Body of pancreas (tissue), 4 donors: Measurements from ENCODE around the gene BCKDK. TPM values are rescaled to one million over a fixed set of nuclear protein-coding genes. Genes with fewer than 3 reads are reported as not detected.

Experiments used
- ATAC-seq: fragments of 150-250 bp; one replicate; pipeline ENCODE4 v1.9.1; 2016
- DNase-seq, 4 donors: peaks; one replicate each; pipeline ENCODE4 v3.0.0-alpha.2; 2019
- H3K27ac ChIP-seq, 4 donors: fragments of 200-600 bp; sonication (generic); 1 replicate in 3 of 4; 2 replicates in 1 of 4; pipeline versions ENCODE4 v1.5.1 to v1.6.1; 2016 to 2019; ENCODE audit warnings: mild to moderate bottlenecking in 1 of 4, mixed read lengths in 1 of 4, moderate library complexity in 1 of 4
- H3K27me3 ChIP-seq, 2 donors: fragments of 200-600 bp; sonication (generic); one replicate each; pipeline ENCODE4 v1.6.0; 2016; ENCODE audit warnings: mild to moderate bottlenecking in 1 of 2
- H3K36me3 ChIP-seq, 2 donors: fragments of 200-600 bp; sonication (generic); replicated peaks in 1 of 2; 2 replicates each; pipeline ENCODE4 v1.5.1; 2016; ENCODE audit warnings: low read depth in 2 of 2; ENCODE audit not compliant: insufficient read depth in 1 of 2
- H3K4me1 ChIP-seq: fragments of 200-600 bp; sonication (generic); one replicate; pipeline ENCODE4 v1.6.0; 2016
- H3K4me3 ChIP-seq, 2 donors: fragments of 200-600 bp; sonication (generic); 1 replicate in 1 of 2; 2 replicates in 1 of 2; pipeline ENCODE4 v1.5.1; 2016 to 2019
- H3K9me3 ChIP-seq, 3 donors: fragments of 200-600 bp; sonication (generic); 1 replicate in 2 of 3; 2 replicates in 1 of 3; pipeline ENCODE4 v1.5.1; 2016
- CTCF ChIP-seq, 7 experiments: fragments of 450-650 bp in 4 of 7; fragments of 200-600 bp in 3 of 7; sonication (generic) in 3 of 7; IDR thresholded peaks; one replicate each; pipeline ENCODE4 v1.5.1; 2016 to 2019; ENCODE audit warnings: antibody characterized with exemption in 7 of 7
- POLR2A ChIP-seq, 3 donors: fragments of 450-650 bp; IDR thresholded peaks; one replicate each; pipeline ENCODE4 v1.6.1; 2016; ENCODE audit warnings: antibody characterized with exemption in 3 of 3, mild to moderate bottlenecking in 2 of 3
- WGBS, 2 donors: methylation state at CpG; one replicate each; pipeline ENCODE4 v1.1.5; 2017; 5-methylcytosine and 5-hydroxymethylcytosine counted together
- intact Hi-C: fragments of 100-400 bp; cut with DNase I; formaldehyde crosslinking; loops from one replicate; pipeline ENCODE4 v1.15.1; 2023
- total RNA-seq, 2 donors: library from RNA; depleted of rRNA; stranded (reverse); fragments of >200 nt; gene quantifications; one replicate each; pipeline ENCODE4 v1.1.0, GENCODE V29; 2016

The BCKDK gene
- total RNA-seq, 2 donors from 2014 or later = 33.9 to 61.7 TPM

- no peaks in the 10 kb centered on the region for H3K9me3 ChIP-seq
- intact Hi-C loops = loop anchor here (5.0 to 10.0 kb wide), 3 partner anchors 43 to 161 kb away; partner anchors contain the start of genes HSD3B7, ZNF646 and ZNF668
- WGBS, 2 donors = 77 to 83% methylated on average over 8 to 12 of the region's 12 CpGs
- no peak for TF ChIP-seq CTCF (IDR thresholded peaks at IDR 0.05)
- no peaks in the 10 kb centered on the region for H3K27me3 ChIP-seq
- no peaks in the 10 kb centered on the region for H3K36me3 ChIP-seq
- no peak overlapping the region for H3K4me3 ChIP-seq
- H3K4me1 ChIP-seq = peaks cover 34% of the 10 kb centered on the region
- no peak overlapping the region for H3K27ac ChIP-seq
- ATAC-seq (no peak), DNase-seq (no peak)
Observed at GRCh38 chr16:31145398-31145990, 37.3 kb downstream of the BCKDK start.

- Histone ChIP-seq H3K36me3 (no peaks in the 10 kb centered on the region), H3K27me3 (no peaks in the 10 kb centered on the region), H3K9me3 (no peaks in the 10 kb centered on the region), H3K27ac (no peak overlapping the region), H3K4me1 (peaks cover 17% of the 10 kb centered on the region), H3K4me3 (no peak overlapping the region)
- TF ChIP-seq CTCF (IDR thresholded peaks at IDR 0.05) = no peak
- TF ChIP-seq POLR2A (IDR thresholded peaks at IDR 0.05) = no peak
- intact Hi-C loops = loop anchor here (5.0 to 10.0 kb wide), 3 partner anchors 45 to 163 kb away; partner anchors contain the start of genes HSD3B7, ZNF646 and ZNF668
- DNase-seq (no peak), ATAC-seq (no peak)
- WGBS, 2 donors = 82 to 87% methylated on average over 3 of the region's 3 CpGs
Observed at GRCh38 chr16:31147574-31147973, 39.4 kb downstream of the BCKDK start.

- ATAC-seq (peak; percentile 94), DNase-seq (peak; percentile 81 to 91 (median 88))
- H3K36me3 ChIP-seq = no peaks in the 10 kb centered on the region
- H3K4me1 ChIP-seq = peaks cover 11% of the 10 kb centered on the region
- intact Hi-C loops = loop anchor here (5.0 to 10.0 kb wide), 3 partner anchors 46 to 164 kb away; partner anchors contain the start of genes HSD3B7, ZNF646 and ZNF668
- no peak overlapping the region for H3K27ac ChIP-seq
- 13% methylated on average over 40 of the region's 40 CpGs; no CpG with 5 or more reads in 1 of the 2 donors for WGBS, 2 donors
- H3K9me3 ChIP-seq = no peaks in the 10 kb centered on the region
- H3K27me3 ChIP-seq = no peaks in the 10 kb centered on the region
- no peak overlapping the region for H3K4me3 ChIP-seq
- peak in 2 of 3 donors; percentile 29 to 34 for TF ChIP-seq POLR2A (IDR thresholded peaks at IDR 0.05)
- TF ChIP-seq CTCF (IDR thresholded peaks at IDR 0.05) = peak in 3 of 7 experiments; percentile 14 to 43 (median 28)
Observed at GRCh38 chr16:31148281-31148728, 40.1 kb downstream of the BCKDK start.

GRCh38 chr16:31148896-31149295 lies 40.7 kb downstream of the BCKDK start:
- intact Hi-C loops = loop anchor here (5.0 to 10.0 kb wide), 3 partner anchors 47 to 164 kb away; partner anchors contain the start of genes HSD3B7, ZNF646 and ZNF668
- no peaks in the 10 kb centered on the region for H3K36me3 ChIP-seq
- 77 to 87% methylated on average over 5 to 24 of the region's 25 CpGs for WGBS, 2 donors
- H3K4me1 ChIP-seq = peaks cover 11% of the 10 kb centered on the region
- H3K4me3 ChIP-seq = no peak overlapping the region
- DNase-seq = no peak
- no peak for ATAC-seq
- H3K27ac ChIP-seq = no peak overlapping the region
- H3K27me3 ChIP-seq = no peaks in the 10 kb centered on the region
- H3K9me3 ChIP-seq = no peaks in the 10 kb centered on the region
- TF ChIP-seq POLR2A (IDR thresholded peaks at IDR 0.05) (no peak), CTCF (IDR thresholded peaks at IDR 0.05) (no peak)
